Neural crest cell (in vitro differentiated cells): Measurements from ENCODE around the gene SCGB3A1. TPM values are rescaled to one million over a fixed set of nuclear protein-coding genes. Genes with fewer than 3 reads are reported as not detected.

Experiments used
- DNase-seq: peaks from one replicate; pipeline ENCODE4 v3.0.0; 2021; ENCODE audit warnings: low read depth, mixed read lengths, low spot score
- H3K27ac Mint-ChIP-seq: one replicate; pipeline ENCODE4 v1.8.0; 2021; ENCODE audit warnings: mild to moderate bottlenecking, mixed read lengths; ENCODE audit not compliant: unreplicated experiment
- H3K27me3 Mint-ChIP-seq: 2 replicates; pipeline ENCODE4 v1.8.0; 2021; ENCODE audit warnings: low read depth, mild to moderate bottlenecking, mixed read lengths
- H3K36me3 Mint-ChIP-seq: 2 replicates; pipeline ENCODE4 v1.8.0; 2021; ENCODE audit warnings: low read depth, mild to moderate bottlenecking, mixed read lengths
- H3K4me1 Mint-ChIP-seq: 2 replicates; pipeline ENCODE4 v1.8.0; 2021; ENCODE audit warnings: mixed read lengths
- H3K4me3 Mint-ChIP-seq: one replicate; pipeline ENCODE4 v1.8.0; 2021; ENCODE audit warnings: mild to moderate bottlenecking, mixed read lengths
- H3K9me3 Mint-ChIP-seq: 2 replicates; pipeline ENCODE4 v1.8.0; 2021; ENCODE audit warnings: mixed read lengths
- total RNA-seq: library from RNA; stranded (reverse); gene quantifications from 2 replicates; pipeline ENCODE4 v1.2.1, GENCODE V29; 2021
- TF ChIP-seq, protein P1 (sequence below): fragments of 200-600 bp; sonication (generic); conservative IDR thresholded peaks from 2 replicates; pipeline ENCODE4 v1.5.0; 2021; ENCODE audit warnings: antibody characterized with exemption, mild to moderate bottlenecking

The SCGB3A1 gene
- total RNA-seq, 1 donor from 2014 or later: not detected

DNA sequence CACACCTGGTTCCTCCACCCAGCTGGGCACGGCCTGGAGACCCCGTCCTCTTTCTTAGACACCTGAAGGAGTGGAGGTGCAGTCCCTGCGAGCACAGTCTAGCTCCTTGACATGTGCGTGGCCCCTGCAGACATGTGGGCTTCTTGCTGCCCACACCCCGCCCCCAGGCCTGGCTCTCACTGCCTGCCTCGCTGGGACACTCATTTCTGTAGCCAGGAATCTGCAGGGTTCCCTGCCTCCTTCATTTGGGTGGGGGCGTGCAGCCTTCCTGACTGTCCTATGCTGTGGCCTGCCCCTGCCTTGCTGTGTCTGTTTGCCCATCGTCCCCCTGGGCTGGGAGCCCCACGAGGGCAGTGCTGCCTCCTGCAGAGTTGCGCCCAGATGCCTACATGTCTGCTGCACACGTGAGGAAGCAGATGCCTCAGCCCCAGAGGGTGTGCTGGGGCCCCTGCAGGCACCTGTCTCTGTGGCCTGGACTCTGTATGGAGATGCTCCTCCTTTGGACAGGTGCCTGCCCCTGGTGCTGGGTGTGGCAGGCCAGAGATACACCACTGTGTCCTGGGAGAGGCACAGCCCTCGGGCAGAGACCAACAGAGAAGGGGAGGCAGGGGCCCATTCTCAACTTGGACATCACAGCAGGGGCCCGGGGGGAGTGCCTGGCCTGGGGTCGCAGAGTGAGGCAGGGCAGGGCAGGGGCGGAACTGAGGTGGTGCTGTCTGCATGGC lies 35.5 kb upstream of the SCGB3A1 start:
- H3K36me3 Mint-ChIP-seq: no peaks in the 10 kb centered on the region
- TF ChIP-seq, protein P1, sequence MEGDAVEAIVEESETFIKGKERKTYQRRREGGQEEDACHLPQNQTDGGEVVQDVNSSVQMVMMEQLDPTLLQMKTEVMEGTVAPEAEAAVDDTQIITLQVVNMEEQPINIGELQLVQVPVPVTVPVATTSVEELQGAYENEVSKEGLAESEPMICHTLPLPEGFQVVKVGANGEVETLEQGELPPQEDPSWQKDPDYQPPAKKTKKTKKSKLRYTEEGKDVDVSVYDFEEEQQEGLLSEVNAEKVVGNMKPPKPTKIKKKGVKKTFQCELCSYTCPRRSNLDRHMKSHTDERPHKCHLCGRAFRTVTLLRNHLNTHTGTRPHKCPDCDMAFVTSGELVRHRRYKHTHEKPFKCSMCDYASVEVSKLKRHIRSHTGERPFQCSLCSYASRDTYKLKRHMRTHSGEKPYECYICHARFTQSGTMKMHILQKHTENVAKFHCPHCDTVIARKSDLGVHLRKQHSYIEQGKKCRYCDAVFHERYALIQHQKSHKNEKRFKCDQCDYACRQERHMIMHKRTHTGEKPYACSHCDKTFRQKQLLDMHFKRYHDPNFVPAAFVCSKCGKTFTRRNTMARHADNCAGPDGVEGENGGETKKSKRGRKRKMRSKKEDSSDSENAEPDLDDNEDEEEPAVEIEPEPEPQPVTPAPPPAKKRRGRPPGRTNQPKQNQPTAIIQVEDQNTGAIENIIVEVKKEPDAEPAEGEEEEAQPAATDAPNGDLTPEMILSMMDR: no peak
- H3K27ac Mint-ChIP-seq: no peak overlapping the region
- H3K27me3 Mint-ChIP-seq: no peaks in the 10 kb centered on the region
- no peak overlapping the region for H3K4me3 Mint-ChIP-seq
- DNase-seq: no peak
- H3K4me1 Mint-ChIP-seq: no peaks in the 10 kb centered on the region
- no peaks in the 10 kb centered on the region for H3K9me3 Mint-ChIP-seq

DNA sequence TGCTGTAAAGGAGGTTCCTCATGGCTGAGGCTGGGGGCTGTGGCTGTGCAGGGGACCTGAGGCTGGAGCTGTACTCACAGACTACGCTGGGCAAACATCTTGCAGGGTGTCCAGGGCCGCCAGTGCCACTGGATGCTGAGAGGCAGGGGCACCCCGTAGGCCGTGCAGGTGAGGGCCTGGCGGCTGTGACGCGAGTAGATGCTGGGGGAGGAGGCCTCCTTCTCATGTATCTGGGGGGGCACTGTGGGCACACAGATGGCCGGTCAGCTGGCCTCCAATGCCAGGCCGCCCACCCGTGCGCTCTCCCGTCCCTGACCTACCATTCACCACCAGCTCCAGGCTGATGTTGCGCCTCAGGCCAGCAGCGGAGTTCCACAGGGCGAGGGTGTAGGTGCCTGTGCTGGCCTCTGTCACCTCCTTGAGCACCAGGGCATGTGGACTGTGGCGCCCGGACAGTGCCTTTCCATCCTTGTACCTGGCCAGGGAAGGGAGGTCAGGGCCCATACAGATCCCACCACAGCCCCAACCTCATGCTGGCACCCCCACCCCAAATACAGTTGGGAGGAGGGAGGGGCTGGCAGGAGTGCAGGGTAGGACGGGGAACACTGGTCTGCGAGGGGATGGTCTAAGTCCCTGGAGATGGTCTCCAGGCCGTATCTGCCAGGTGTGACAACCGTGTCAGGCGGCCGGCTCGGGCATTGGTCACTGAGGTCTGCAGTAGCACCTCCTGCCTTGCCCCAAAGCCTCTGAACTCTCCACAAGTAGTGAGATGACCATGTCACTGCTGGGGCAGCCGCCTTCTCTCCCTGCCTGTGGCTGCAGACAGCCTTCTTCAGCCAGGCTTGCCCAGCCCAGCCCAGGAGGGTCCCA lies 34.7 kb upstream of the SCGB3A1 start:
- Mint-ChIP-seq H3K9me3 (no peaks in the 10 kb centered on the region), H3K27ac (peak overlapping the region; percentile 62), H3K4me1 (no peaks in the 10 kb centered on the region), H3K4me3 (no peak overlapping the region), H3K27me3 (no peaks in the 10 kb centered on the region), H3K36me3 (no peaks in the 10 kb centered on the region)
- TF ChIP-seq, protein P1: no peak
- DNase-seq: no peak

DNA sequence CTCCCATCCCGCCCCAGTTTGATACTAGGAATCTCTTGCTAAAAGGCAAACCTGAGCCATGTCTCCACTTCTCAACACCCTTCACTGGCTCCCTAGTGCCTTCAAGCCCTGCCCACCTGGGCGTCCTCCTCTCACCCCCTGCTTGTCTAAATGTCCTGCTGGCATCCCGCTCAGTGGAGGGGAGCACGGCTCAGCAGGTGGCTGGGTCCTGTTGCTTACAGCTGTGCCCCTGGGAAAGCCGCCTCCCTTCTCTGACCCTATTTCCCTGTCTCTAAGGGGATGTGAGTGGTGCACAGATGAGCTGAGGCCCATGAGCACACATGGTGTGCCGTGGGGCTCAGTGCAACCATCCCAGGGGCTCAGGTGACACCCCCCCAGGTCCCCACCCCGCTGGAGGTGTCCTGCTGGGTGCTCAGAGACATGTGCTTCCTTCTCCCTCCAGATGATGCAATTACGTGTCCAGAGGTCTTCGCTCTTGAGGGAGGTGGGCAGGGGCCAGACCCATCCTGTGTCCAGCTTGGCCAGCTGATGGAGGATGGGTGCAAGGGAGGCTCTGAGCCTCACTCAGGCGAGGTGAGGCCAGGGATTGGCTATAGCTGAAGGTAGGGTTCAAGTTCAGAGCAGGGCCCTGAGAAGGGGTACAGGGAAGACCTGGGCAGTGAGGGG lies 34.0 kb upstream of the SCGB3A1 start:
- DNase-seq: no peak
- TF ChIP-seq, protein P1: no peak
- peak overlapping the region; percentile 62 for H3K27ac Mint-ChIP-seq
- no peaks in the 10 kb centered on the region for H3K36me3 Mint-ChIP-seq
- H3K9me3 Mint-ChIP-seq: no peaks in the 10 kb centered on the region
- H3K27me3 Mint-ChIP-seq: no peaks in the 10 kb centered on the region
- H3K4me3 Mint-ChIP-seq: no peak overlapping the region
- no peaks in the 10 kb centered on the region for H3K4me1 Mint-ChIP-seq

DNA sequence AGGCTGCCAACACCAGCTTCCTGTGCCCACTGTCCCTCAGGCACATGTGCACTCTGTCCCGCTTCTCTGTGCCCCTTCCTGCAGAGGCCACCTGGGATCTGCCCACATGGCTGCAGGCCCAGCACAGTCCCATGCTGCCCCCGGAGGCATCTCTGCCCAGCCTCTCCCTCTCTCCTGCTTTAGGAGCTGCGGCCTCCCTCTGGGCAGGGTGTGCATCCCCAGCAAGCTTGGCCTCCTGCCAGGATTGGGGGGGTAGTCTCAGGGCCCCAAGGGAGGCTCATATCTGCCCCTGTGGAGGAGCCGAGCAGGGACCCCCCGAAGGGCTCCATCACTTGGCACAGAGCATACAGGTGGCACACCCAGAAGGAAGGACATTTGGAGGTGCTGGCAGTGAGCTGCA lies 33.3 kb upstream of the SCGB3A1 start:
- TF ChIP-seq, protein P1: no peak
- no peak for DNase-seq
- Mint-ChIP-seq H3K27me3 (no peaks in the 10 kb centered on the region), H3K9me3 (no peaks in the 10 kb centered on the region), H3K4me3 (no peak overlapping the region), H3K27ac (no peak overlapping the region), H3K36me3 (no peaks in the 10 kb centered on the region), H3K4me1 (no peaks in the 10 kb centered on the region)

DNA sequence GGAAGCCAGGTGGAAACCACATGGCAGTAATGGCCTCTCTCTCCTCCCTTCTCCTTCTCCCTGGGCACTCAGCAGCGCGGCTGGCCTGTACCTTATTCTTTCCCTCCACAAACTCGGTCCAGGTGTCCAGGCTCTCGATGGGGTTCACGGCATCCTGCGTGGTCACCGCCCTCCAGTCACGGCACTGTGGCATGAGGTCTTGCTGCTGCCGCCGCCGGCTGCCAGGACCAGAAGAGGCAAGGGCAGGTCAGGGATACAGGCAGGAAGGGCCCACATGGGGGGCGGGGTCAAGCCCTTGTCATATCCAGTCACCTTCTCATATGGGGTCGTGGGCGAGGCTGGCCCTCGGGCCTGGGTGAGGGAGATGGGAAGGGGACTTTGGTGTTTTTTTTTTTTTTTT lies 32.5 kb upstream of the SCGB3A1 start:
- Mint-ChIP-seq H3K27ac (no peak overlapping the region), H3K4me3 (no peak overlapping the region), H3K36me3 (no peaks in the 10 kb centered on the region), H3K27me3 (no peaks in the 10 kb centered on the region), H3K4me1 (no peaks in the 10 kb centered on the region), H3K9me3 (no peaks in the 10 kb centered on the region)
- TF ChIP-seq, protein P1: no peak
- DNase-seq: no peak
